Non-pigmented ciliary epithelial cell (primary cell): Measurements from ENCODE around the gene UMODL1.
A peak's percentile ranks its signal among the peaks of the same experiment; 100 is the strongest.

Experiments
- DNase-seq: peaks from one replicate; pipeline ENCODE4 v3.0.0-alpha.2; 2010; ENCODE audit warnings: low read depth

The UMODL1 gene

GRCh38 chr21:42071146-42071737 is at the start of gene UMODL1:
TSS of gene UMODL1 (plus strand) at chr21:42071317. CDS start at chr21:42071317, 0 bp downstream.
- no peak for DNase-seq

DNA sequence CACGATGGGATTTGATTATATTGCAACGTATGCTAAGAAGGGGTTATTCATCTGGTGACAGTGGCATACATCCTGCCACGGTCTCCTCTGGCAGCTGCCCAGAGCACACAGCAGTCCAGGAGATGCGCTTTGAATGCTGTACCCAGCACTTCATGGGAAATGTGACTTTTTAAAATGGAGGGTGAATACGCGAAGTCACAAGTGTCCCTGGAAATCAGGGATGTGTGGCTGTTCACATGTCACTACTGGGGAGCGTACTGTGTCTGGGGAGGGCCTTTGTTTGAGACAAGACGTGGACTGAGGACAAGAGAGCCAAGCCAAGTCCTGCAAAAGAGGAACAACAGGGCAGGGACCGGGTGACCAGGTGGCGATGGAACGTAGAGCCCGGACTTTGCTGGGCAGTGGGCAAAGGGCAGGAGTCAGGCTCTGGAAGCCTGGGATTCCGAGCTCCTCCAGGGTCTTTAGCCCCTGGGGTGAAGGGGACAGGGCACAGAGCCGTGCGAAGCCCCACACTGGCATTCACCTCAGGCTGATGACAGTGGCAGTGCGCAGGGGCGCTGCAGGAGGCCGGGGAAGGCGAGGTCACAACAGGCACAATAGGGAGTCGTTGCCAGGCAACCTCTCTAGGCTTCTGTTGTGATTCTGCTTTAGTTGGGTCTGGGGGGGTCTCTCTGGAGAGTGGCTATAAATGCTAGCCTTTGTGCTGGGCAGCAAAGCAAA is 49.6 kb upstream of the UMODL1 start:
- DNase-seq, result no peak

DNA sequence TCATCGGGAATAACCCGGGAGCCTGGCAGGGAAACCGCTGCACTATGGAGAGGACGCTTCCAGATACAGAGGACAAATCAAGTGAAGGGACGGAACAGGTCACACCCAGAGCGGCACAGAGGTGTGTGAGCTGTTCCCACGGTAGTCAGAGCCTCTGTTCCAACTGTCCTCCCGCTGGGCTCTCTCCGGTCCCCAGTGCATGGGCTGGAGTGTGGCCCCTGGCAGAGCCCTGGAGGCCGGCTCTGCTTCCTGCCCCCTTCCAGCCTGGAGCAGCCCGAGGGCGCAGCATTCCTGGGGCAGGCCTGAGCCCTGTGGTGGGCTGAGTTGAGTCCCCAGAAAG is 49.1 kb upstream of the UMODL1 start:
- no peak for DNase-seq

DNA sequence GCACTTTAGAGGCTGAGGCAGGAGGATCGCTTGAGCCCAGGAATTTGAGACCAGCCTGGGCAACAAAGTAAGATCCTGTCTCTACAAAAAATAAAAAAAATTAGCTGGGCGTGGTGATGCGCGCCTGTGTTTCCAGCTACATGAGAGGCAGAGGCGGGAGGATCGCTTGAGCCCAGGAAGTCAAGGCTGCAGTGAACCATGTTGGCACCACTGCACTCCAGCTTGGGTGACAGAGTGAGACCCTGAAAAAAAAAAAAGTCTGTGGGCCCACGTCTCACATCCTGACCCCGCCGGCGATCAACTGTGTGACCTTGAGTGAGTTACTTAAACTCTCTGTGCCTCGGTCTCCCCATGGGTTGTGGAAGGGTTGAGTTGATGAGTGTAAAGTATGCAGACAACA is 48.2 kb upstream of the UMODL1 start:
- no peak for DNase-seq

DNA sequence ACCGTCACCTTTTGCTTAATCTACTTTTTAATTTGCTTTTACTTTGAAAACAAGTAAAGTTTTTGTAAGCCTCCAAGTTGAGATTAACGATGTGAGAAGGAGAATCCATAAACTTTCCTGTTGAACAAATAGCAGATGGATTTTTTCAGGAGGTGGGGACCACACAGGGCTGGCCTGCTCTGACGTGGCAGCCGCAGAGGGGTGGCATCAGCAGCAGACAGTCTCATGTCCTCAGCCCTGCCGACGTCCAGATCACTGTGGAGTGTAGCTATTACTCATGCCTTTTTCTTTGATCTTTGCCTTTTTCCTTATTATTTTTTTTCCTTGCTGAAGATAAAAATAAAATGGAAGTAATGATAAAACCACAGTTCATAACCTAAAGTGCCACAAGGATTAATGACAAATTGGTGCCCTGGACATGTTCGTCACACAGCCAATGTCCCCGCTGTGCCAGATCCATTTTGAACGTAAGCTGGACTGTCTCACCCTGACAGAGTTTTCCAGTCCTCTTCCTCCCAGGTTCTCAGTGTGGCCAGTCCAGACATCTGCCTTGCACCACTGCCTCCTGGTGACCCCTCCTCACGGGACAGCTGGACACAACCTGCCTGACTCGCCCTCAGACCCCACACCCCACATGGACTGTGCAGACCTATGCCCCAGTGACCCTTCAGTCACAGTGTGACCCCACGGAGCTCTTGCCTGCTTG is 45.6 kb upstream of the UMODL1 start:
- no peak for DNase-seq

DNA sequence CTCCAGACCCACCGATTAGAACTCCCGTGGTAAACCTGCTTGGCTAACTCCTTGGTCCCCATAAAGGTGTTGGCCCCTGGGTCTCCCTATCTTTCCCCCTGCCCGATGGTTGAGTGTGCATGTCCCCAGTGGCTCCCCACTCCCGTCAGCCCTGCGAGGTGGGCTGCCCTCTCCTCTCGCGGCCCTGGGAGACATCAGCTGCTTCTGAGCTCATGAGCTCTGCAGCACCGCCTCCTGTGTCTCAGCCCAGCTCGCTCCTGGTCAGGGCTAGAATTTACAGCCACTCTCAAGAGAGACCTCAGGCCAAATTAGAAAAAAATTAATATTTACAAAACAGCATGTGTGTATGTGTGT is 45.1 kb upstream of the UMODL1 start:
- no peak for DNase-seq

- DNase-seq, result no peak
These were observed 43.9 kb upstream of the UMODL1 start for GRCh38 chr21:42027085-42027821.

DNA sequence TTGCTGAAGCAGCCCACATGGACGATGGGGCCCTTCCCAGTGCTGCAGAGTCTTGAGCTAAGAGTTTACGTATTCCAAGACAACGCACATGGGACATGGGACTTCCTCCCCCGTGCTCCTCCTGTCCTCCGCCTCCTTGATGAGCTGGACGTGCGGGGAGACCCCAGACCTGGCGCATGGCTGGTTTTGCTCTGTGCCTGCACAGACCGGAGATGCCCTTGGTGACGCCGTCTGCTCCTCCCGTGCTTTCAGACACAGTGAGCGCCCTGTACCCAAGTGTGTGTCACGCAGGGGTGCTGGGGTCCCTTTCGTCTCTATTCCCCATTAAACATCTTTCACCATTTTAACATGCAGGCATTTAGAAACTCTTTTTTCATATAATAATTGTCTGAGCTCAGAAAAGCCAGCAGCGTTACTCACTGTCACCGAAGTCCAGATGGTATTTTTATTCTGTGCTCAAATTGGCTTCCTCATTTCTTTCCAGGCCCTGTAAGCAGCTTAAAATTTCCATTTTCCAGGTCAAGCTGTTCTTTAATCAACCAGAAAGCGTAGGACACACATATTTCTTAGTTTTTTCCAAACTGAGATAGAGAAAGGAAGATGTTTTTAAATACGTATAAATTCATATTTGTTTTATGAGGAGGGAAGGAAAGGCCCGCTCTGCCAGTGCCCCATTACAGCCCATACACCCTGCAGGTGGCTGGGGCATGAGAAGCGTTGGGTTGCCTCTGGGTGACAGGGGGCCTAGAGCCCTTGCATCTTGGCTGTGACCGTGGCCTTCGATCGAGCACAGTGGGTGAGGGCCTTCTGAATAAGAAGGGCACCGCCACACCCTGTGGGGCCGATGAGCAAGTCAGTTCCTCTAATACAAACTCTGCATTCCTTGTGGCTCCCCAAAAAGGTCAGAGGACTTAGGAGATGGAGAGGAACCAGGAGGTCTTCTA is 43.0 kb upstream of the UMODL1 start:
- no peak for DNase-seq

DNA sequence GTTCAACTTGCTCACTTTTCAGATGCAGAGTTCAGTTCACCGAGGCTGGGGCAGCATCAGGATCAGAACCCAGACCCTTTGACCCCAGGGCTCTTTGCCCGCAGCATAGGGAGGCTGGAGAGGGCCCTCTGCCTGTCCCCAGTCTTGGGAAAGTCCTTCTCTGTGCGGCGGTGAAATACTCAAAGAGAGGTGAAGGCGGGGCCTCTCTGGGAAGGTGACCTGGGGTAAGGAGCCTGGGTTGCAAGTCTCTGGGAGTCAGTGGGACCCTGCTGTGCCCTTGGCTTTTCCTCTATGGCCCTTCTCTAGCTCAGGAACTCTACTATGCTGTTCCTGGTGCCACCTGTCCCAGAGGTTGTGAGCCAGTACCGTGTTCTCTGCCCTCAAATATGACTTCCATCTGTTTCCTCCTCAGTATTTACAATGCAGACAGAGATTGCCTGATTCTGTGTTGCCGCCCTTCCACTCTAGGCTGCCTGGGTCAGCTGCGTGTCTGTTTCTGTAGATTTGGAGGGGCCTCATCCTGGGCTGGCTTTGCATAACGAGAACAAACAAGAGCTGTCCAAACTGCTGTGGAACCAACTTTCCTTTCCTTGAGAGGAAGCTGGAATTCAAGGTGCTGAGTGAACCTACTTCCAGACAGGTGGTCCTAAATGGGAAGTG is 42.2 kb upstream of the UMODL1 start:
- DNase-seq, result no peak

GRCh38 chr21:42030311-42030710 is 40.8 kb upstream of the UMODL1 start:
- DNase-seq, result no peak

DNA sequence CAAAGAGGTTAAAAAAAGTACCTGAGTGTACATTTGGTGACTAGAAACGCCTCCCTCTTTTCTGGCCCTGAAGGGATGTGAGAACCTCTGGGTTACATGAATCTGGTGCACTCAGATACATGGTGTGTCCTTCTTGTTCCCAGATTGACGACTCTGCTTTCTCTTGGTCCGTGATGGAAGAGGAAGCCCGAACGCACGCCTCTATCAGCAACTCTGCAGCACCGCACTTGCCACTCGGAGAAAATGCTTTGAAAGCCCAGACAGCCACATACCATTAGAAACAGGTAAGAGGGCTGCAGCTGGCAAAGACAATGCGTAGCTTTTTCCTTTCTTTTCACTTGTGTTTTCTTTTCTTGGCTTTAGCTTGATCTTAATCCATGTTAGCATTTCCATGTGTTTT is 39.9 kb upstream of the UMODL1 start:
- no peak for DNase-seq

- no peak for DNase-seq
These were observed 39.3 kb upstream of the UMODL1 start for GRCh38 chr21:42031816-42032215.

GRCh38 chr21:42032266-42032665 is 38.9 kb upstream of the UMODL1 start:
- no peak for DNase-seq

DNA sequence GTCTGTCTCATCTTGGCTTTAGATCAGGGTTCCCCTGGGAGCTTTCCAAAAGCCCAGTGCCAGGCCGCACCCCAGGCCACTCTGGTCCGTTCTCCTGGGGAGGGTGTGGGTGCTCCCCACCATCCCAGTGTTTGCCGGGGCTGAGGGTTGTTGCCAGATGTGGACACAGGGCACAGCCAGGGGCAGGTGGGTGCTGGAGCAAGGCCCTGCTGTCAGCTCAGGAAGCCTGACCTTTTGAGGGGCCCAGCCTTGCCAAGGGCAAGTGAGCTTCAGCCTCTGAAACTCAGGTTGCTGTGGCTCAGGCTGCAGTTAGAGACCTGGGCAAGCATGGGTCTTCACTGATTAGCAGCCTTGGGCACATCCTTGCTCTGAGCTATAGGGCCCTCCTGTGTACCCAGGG is 38.1 kb upstream of the UMODL1 start:
- no peak for DNase-seq

DNA sequence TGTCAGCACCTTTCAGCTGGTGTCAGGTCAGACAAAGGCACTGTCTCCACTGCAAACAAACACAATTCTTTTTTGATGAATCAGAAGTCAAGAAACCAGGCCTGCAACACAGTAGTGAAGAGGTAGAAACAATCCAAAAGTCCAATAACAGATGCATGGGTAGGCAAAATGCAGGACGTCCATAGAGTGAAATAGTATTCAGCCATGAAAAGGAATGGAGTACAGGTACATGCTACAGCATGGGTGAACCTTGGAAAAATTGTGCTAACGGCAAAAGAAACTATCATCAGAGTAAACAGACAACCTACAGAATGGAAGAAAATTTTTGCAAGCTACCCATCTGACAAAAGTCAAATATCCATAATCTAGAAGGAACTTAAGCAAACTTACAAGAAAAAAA is 34.8 kb upstream of the UMODL1 start:
- no peak for DNase-seq

- no peak for DNase-seq
These were observed 33.6 kb upstream of the UMODL1 start for GRCh38 chr21:42037516-42037915.

GRCh38 chr21:42037943-42038342 is 33.2 kb upstream of the UMODL1 start:
- DNase-seq, result no peak

DNA sequence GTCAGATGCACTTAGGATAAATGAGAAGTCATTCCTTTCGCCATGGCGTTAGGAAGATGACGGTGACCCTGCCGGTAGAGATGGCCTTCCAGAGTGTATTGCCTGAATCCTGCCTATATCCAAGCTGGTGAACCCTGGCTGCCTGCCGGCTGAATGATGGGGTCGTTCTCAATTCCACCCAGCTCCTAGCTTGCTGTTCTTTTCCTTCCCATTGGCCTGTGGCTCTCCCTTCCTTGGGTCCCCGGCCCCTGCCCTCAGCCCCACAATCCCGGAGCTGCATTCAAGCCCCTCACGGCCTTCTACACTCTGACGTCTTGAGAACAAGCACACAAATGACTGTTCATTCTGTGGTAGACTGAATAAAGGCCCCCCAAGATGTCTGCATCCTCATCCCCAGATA is 32.7 kb upstream of the UMODL1 start:
- DNase-seq, result no peak

DNA sequence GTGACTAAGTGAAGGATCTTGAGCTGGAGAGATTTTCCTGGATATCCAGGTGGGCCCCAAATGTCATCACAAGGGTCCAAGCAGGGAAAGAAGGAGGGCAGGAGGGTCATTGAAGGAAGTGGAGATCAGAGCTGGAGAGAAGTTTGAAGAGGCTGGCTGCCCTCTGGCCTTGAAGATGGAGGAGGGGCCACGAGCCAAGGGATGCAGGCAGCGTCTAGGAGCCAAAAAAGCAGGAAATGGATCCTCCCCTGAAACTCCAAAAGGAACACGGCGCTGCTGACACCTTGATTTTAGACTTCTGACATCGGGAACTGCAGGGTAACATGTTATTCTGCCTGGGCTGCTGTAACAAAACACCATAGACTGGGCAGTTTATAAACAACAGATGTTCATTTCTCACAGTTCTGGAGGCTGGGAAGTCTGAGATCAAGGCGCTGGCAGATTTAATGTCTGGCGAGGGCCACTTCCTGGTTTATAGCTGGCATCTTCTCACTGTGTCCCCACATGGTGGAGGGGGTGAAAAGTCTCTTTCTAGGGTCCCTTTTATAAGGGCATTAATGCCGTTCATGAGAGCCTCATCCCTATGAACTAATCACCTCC is 32.2 kb upstream of the UMODL1 start:
- no peak for DNase-seq

- DNase-seq, result no peak
These were observed 31.6 kb upstream of the UMODL1 start for GRCh38 chr21:42039470-42039901.

DNA sequence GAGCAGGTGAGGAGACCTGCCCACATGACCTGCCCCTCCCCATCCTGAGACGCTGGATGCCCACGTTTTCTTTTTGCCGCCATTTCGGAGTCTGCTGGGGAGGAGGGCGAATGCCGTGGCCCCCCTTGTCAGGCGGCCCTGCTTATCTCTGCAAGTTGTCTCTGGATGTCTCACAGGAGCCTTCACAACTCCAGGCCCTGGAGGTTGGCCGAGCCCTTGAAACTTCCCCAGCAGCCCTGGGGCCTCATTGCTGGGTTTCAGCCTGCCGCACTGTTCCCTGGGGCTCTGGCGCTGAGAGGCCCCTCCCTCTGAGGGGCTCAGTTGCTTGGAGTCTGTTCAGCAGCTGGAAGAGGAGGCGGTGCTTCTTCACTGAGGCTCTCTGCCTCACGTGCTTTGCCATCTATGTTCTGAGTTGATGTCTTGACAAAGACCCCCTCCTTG is 31.2 kb upstream of the UMODL1 start:
- DNase-seq, result peak; percentile 15
